ENCODE measurements around the gene ERN1.

Gene ERN1

DNA sequence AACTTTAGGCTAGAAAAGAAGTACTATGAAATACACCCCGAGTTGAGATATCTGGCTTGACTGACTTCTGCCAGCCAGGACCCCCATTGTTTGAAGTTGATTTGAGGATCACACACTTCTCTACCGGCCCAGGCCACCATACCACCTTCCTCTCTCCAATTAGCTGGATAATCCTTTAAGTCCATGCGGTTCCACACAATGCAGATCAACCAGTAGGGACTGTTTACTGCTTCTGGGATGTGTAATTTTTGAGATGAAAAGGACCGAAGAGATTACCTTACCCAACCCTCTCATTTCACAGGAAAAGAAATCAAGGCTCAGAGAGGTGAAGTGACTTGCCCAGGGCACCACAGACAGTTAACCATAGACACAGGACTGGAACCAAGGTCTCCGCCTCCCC lies 20.5 kb downstream of the ERN1 start:
- no peak for DNase-seq (ENCODE audit: low read depth)

DNA sequence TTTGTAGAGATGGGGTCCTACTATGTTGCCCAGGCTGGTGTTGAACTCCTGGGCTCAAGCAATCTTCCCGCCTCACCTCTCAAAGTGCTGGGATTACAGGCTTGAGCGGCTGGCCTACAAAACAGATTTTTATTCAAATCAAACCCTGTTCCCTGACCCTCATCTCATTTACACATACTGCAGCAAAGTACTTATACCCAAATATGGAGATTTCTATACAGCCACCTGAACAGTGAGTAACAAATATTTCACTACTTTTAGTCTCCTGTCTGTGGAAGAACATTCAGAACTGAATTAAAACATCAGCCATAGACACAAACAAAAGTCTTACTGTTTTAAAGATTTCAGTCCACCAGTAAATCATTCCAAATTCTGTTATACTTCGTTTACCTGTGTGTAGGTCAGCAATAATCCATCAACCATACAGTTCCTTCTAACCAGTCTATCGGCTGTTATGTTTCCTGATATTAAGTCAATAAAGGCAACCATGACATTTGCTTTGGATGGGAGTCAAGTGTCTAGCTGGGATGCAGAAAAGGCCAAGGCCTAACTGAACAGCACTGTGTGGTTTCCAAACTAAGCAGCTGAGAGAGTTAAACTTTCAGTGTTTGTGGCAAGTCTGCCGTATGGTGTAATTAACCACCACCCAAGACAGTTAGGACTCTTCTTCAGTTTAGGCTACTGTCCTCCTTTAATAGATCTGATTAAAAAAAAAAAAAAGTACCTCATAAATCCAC lies 22.3 kb downstream of the ERN1 start:
- DNase-seq (ENCODE audit: low read depth) = no peak

- DNase-seq (ENCODE audit: low read depth) = no peak
Observed at GRCh38 chr17:64106918-64107317, 23.0 kb downstream of the ERN1 start.

DNA sequence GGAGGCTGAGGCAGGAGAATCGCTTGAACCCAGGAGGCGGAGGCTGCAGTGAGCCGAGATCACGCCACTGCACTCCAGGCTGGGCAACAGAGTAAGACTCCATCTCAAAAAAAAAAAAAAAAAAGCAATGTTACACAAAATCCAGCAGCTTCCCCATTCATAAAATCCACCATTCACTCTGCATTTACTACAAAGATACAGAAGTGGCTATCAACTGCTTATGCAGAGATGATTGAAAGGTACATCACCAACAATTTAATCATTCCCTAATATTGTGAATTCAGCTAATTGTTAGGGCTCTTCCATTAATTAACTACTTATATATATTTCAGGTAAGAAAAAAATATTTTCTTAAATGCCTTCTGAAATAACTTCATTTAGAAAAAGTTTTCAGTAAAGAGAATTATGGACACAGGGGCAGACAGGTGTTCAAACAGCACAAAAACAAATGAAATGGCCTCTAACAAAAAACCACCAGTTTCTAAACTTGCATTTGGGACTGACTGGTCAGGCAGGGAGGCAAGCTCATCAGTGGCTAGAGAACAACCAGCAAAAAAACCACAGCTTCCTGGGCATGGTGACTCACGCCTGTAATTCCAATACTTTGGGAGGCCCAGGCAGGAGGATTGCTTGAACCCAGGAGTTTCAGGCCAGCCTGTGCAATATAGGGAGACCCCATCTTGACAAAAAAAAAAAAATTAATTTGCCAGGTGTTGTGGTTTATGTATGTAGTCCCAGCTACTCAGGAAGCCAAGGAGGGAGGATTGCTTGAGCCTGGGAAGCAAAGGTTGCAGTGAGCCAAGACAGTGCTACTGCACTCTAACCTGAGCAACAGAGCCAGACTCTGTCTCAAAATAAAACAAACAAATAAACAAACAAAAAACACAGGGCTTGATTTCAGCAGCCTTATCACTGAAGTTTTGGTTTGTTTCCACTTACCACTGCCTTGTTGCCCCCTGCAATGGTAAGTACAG lies 26.3 kb downstream of the ERN1 start:
- no peak for DNase-seq (ENCODE audit: low read depth)

DNA sequence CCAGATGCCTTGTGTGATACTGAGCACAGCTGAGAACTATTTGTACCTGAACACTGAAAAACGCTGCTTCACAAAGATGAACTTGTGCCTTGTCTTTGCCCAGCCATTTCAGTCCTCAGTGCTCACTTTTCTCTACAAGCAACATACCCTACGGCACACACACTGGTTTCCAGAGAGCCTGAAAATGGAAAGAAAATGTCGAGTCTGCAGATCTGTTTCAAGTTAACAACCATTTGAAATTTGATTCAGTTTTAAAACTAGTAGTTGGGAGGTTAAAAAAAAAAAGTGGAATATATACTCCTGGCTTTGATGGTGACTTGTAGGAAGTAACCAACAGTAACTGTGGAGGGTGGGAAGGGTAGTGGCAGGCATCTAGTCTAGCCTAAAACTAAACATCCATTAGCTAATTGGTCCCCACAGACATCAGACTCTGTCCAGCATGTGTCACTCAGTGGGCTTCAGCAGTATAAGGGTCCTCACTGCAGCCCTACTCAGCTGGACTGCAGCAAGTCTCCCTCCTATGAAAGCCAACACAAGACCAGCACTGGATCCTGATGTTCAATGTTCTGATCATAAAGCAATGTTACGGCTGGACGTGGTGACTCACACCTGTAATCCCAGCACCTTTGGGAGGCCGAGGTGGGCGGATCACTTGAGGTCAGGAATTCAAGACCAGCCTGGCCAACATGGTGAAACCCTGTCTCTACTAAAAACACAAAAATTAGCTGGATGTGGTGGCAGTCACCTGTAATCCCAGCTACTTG lies 27.1 kb downstream of the ERN1 start:
- no peak for DNase-seq (ENCODE audit: low read depth)

GRCh38 chr17:64099543-64099942 lies 30.4 kb downstream of the ERN1 start:
- DNase-seq (ENCODE audit: low read depth) = no peak

DNA sequence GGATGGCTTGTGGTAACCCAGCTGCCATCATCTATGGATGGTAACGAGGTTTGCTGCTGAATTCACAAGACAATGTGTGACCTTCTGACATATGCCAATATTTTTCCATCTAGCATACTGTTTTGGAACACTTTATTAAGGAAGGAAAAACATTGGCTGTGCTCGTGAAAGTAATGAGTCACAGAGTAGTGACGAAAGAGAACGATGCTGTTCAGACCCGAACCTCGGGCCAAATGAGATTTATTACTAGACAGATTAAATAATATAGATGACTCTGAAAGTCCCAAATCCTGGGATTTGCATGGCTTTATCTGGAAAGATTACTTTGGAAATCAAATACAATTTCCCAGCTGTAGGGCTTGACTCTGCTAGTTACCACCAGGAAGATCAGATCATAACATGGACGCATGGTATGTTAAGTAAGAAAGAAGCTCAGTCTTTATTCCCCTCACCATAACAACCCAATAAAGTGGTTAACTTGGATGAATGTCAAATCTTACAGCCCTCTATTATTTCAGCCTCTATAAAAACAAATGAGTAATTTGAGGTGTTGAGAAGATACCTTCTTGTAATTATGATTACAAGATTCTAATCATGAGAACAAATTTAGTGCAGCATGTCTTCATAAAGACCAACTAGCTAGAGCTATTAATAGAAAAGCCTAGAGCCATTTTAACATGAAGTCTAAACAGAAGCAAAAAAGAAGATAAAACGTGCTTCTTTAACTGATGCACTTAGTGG lies 32.6 kb downstream of the ERN1 start:
- no peak for DNase-seq (ENCODE audit: low read depth)

GRCh38 chr17:64096037-64096436 lies 33.9 kb downstream of the ERN1 start:
- no peak for DNase-seq (ENCODE audit: low read depth)

DNA sequence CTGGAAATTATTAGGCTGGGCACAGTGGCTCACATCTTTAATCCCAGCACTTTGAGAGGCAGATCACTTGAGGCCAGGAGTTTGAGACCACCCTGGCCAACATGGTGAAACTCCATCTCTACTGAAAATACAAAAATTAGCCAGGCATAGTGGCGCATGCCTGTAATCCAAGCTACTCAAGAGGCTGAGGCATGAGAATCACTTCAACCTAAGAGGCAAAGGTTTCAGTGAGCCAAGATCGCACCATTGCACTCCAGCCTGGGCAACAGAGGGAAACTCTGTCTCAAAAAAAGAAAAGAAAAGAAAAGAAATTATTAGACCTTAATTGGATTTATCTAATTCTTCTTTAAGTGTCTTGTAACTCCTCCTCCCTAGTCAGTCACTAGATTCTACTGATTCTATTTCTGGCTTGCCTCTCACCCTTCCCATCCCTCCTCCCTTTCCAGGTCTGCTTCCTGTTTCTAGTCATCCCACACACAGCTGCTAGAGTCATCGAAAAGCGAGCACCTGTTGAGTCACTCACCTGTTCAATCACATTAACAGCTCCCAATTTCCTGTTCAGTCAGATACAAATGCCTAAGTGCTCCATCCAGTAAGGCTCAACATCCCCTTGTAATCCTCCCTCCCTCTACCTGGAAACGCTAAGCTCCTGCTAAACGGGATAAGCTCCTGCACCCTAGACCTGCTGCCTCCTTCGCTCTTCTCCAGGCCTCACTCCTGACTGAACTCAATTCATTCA lies 34.6 kb downstream of the ERN1 start:
- DNase-seq (ENCODE audit: low read depth) = no peak

- DNase-seq (ENCODE audit: low read depth) = no peak
Observed at GRCh38 chr17:64094412-64094811, 35.5 kb downstream of the ERN1 start.

DNA sequence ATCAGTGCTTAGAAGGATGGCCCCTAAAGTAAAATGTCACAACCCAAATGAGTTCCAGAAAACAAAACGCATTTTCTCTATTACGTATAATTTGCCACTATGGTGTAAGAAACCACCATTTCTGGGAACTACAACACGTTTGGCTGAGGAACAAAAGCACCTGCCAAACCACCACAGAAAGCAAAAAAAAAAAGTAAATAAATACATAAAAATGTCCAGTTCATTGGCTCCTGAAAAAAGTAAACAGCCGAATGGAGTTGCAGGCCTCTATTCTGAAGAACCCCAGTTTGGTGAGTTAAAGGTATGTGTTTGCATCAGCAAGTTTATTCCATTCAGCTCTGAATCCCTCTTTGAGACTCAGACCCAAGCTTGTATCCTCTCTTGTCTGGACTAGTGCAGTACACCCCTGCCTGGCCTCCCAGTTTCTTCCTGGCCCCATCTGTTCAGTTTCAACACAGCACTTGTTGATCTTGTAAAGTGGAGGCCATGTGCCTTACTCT lies 36.9 kb downstream of the ERN1 start:
- DNase-seq (ENCODE audit: low read depth) = no peak

- DNase-seq (ENCODE audit: low read depth) = no peak
Observed at GRCh38 chr17:64092113-64092512, 37.8 kb downstream of the ERN1 start.

- DNase-seq (ENCODE audit: low read depth) = no peak
Observed at GRCh38 chr17:64091571-64091970, 38.4 kb downstream of the ERN1 start.

- no peak for DNase-seq (ENCODE audit: low read depth)
Observed at GRCh38 chr17:64091116-64091515, 38.8 kb downstream of the ERN1 start.

DNA sequence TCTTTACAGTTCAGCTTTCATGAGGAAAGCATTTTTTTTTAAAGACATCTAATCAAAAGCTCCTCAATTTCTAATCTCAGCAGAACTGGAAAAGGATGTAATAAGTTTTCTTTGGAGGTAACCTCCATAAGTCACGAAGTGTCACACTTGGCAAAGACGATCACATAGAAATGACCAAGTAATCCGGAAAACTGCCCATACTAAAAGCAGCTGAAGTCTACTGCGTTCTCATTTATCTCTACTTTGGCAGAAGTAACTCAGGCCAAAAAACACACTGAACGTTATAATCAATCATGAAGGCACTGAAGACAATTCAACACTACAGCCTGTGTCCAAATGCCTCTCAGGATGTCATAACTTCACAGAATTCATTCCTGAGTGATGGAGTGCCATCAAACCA lies 39.8 kb downstream of the ERN1 start:
- no peak for DNase-seq (ENCODE audit: low read depth)

- DNase-seq (ENCODE audit: low read depth) = no peak
Observed at GRCh38 chr17:64087252-64088005, 42.5 kb downstream of the ERN1 start.

DNA sequence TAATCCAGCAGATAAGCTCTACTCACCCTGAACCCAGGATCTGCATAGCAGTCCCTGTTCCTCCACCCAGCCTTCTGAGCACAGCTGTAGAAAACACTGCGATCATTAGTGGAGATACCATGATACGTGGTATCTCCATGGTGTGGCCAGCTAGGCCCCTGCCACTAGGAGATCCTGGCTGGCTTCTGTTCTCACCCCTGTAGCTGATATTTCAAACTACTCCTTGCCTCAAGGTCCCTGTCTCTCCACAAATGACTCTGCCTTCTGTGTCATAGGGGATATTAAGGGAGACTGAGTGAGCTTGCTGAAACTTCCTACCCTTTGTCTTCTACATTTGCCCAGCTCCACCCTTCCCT lies 44.3 kb downstream of the ERN1 start:
- no peak for DNase-seq (ENCODE audit: low read depth)

DNA sequence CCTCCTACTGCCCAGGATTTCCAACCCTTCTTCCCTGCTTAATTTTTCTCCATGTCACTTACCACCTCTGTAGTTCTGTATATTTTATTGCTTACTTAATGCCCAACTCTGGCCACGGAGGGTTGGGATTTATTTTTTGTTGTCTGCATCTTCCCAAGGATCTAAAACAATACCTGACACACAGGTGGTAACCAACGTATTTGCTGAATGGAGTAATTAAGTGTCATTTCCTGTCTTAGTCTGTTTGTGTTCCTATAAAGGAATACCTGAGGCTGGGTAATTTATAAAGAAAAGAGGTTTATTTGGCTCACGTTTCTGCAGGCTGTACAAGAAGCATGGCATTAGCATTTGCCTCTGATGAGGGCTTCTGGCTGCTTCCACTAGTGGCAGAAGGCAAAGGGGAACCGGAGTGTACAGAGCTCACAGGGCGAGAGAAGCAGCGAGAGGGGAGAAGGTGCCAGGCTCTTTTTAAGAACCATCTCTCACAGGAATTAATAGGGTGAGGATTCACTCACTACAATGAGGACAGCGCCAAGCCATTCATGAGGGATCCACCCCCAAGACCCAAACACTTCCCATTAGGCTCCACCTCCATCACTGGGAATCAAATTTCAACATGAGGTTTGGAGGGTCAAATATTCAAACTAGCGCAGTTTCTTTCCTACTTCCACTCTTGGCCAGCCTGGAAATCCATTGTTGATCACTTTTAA lies 44.8 kb downstream of the ERN1 start:
- DNase-seq (ENCODE audit: low read depth) = no peak

DNA sequence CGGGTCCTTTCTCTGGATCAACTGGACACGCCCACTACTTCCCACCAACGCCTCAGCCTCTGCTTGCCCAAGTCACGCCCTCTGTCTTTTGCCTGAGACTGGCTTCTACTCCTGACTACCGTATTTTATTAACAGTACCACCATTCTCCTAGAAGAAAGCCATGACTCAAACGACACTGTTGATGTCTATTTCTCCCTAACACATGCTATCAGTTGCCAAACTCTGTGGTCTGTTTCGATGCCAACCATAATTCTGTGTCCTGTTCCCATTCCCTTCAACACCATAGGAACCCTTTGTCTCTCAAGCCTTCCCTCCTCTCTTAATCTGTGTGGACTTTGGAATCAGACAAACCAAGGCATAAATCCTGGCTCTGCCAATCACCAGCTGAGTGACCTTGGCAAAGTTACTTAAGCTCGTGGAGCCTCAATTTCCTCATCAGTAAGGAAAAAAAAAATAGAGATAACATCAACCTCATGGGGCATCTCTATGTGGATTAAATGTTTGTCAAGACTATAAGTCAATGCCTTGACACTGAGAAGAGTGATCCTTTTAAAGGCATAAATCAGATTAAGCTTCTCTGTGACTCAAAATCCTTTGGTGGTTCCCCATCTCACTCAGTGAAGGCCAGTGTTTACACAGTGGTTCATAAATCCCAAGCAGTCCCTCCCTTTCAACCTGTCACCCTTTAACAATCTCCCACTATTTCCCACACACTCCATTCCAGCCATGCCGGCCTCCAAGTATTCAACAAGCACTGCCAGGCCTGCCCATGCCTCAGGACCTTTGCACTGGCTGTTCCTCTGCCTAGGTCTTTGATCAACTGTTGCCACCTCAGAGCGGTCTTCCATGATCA lies 45.6 kb downstream of the ERN1 start:
- no peak for DNase-seq (ENCODE audit: low read depth)
